ENCODE measurements around the gene EXOC6B. TPM values are rescaled to one million over a fixed set of nuclear protein-coding genes. Genes with fewer than 3 reads are reported as not detected.
A peak's percentile ranks its signal among the peaks of the same experiment; 100 is the strongest.

Gene EXOC6B
- total and polyA plus RNA-seq, 9 of the 15 experiments (the other 6 are each of a cell fraction or from before 2014, with no cell fraction given) = 0.28 to 4.2 (median 2.0) TPM

DNA sequence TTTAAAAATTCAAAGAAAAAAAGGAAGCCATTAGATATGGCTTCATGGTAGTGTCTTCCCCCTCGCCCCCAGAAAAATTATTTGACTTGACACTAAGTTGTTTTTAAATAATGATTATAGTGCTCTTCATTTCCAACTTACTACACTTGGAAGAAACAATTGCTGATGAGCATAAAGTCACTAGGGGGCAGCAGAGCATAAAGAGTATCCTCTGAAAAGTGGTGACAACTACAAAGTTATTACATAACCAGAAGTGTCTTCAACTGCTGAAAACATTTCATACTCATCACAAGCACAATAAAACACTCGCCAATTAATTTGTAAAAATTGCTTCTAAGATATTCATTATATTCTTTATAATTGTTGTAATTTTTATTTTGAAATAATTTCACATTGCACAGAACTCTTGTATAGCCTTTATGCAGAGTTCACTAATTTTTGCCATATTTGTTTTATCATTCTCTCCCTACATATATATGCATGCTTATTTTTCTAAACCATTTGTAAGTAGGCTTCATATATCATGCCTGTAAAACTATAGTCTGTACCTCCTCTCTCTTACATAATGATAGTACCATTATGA, 54.9 kb downstream of the EXOC6B start (continued):
- TF ChIP-seq, protein P1, sequence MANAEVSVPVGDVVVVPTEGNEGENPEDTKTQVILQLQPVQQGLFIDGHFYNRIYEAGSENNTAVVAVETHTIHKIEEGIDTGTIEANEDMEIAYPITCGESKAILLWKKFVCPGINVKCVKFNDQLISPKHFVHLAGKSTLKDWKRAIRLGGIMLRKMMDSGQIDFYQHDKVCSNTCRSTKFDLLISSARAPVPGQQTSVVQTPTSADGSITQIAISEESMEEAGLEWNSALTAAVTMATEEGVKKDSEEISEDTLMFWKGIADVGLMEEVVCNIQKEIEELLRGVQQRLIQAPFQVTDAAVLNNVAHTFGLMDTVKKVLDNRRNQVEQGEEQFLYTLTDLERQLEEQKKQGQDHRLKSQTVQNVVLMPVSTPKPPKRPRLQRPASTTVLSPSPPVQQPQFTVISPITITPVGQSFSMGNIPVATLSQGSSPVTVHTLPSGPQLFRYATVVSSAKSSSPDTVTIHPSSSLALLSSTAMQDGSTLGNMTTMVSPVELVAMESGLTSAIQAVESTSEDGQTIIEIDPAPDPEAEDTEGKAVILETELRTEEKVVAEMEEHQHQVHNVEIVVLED (CRISPR knock-in tag; IDR thresholded peaks at IDR 0.05) = no peak
- no peak for TF ChIP-seq ETV6 (IDR thresholded peaks at IDR 0.05; ENCODE audit: borderline replicate concordance in 1 of 2, low read depth in 2 of 2, low read length in 1 of 2)
- TF ChIP-seq ETV6 (CRISPR knock-in tag; IDR thresholded peaks at IDR 0.05; ENCODE audit: borderline replicate concordance) = no peak
- peak; percentile 66 for TF ChIP-seq CEBPB (tag; IDR thresholded peaks at IDR 0.05)
- no peak for TF ChIP-seq ZNF274 (IDR thresholded peaks at IDR 0.05; ENCODE audit: borderline replicate concordance, low read depth, low read length)
- TF ChIP-seq, protein P2, sequence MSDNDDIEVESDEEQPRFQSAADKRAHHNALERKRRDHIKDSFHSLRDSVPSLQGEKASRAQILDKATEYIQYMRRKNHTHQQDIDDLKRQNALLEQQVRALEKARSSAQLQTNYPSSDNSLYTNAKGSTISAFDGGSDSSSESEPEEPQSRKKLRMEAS (CRISPR knock-in tag; IDR thresholded peaks at IDR 0.05) = no peak
- no peak for TF ChIP-seq THRAP3 (IDR thresholded peaks at IDR 0.05; ENCODE audit: borderline replicate concordance)
- TF ChIP-seq CHD1 (IDR thresholded peaks at IDR 0.05; ENCODE audit: low read length) = no peak
- TF ChIP-seq MEIS2 (IDR thresholded peaks at IDR 0.05; ENCODE audit: partially characterized antibody) = peak; percentile 7
- TF ChIP-seq SMC3 (conservative IDR thresholded peaks at IDR 0.05; ENCODE audit: insufficient read depth, low read depth, low read length) = peak; percentile 52; the same call in 1 of the 2 replicates
- TF ChIP-seq, protein P3, sequence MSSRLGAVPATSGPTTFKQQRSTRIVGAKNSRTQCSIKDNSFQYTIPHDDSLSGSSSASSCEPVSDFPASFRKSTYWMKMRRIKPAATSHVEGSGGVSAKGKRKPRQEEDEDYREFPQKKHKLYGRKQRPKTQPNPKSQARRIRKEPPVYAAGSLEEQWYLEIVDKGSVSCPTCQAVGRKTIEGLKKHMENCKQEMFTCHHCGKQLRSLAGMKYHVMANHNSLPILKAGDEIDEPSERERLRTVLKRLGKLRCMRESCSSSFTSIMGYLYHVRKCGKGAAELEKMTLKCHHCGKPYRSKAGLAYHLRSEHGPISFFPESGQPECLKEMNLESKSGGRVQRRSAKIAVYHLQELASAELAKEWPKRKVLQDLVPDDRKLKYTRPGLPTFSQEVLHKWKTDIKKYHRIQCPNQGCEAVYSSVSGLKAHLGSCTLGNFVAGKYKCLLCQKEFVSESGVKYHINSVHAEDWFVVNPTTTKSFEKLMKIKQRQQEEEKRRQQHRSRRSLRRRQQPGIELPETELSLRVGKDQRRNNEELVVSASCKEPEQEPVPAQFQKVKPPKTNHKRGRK (tag; IDR thresholded peaks at IDR 0.05) = no peak
- peak; percentile 91 for TF ChIP-seq SMAD1 (IDR thresholded peaks at IDR 0.05; ENCODE audit: low read depth, low read length, partially characterized antibody)
- TF ChIP-seq, protein P4, sequence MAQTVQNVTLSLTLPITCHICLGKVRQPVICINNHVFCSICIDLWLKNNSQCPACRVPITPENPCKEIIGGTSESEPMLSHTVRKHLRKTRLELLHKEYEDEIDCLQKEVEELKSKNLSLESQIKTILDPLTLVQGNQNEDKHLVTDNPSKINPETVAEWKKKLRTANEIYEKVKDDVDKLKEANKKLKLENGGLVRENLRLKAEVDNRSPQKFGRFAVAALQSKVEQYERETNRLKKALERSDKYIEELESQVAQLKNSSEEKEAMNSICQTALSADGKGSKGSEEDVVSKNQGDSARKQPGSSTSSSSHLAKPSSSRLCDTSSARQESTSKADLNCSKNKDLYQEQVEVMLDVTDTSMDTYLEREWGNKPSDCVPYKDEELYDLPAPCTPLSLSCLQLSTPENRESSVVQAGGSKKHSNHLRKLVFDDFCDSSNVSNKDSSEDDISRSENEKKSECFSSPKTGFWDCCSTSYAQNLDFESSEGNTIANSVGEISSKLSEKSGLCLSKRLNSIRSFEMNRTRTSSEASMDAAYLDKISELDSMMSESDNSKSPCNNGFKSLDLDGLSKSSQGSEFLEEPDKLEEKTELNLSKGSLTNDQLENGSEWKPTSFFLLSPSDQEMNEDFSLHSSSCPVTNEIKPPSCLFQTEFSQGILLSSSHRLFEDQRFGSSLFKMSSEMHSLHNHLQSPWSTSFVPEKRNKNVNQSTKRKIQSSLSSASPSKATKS (CRISPR knock-in tag; IDR thresholded peaks at IDR 0.05) = no peak
- TF ChIP-seq, protein P5, sequence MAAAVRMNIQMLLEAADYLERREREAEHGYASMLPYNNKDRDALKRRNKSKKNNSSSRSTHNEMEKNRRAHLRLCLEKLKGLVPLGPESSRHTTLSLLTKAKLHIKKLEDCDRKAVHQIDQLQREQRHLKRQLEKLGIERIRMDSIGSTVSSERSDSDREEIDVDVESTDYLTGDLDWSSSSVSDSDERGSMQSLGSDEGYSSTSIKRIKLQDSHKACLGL (CRISPR knock-in tag; IDR thresholded peaks at IDR 0.05; ENCODE audit: borderline replicate concordance, poor library complexity, severe bottlenecking) = no peak
- TF ChIP-seq RAD21 (CRISPR knock-in tag; conservative IDR thresholded peaks at IDR 0.05 in 1 of 2, IDR thresholded peaks at IDR 0.05 in 1 of 2) = peak; percentile 96
- no peak for TF ChIP-seq DNMT1 (IDR thresholded peaks at IDR 0.05)
- peak; percentile 35; the same call in 1 of the 2 replicates for TF ChIP-seq CREM (IDR thresholded peaks at IDR 0.05; ENCODE audit: low read depth)
- TF ChIP-seq SREBF2 (CRISPR knock-in tag; IDR thresholded peaks at IDR 0.05) = no peak
- TF ChIP-seq HCFC1 (IDR thresholded peaks at IDR 0.05; ENCODE audit: low read depth, low read length) = no peak
- no peak for TF ChIP-seq HMG20A (CRISPR knock-in tag; conservative IDR thresholded peaks at IDR 0.05)
- no peak for TF ChIP-seq NEUROD1 (IDR thresholded peaks at IDR 0.05; ENCODE audit: borderline replicate concordance, low read depth, low read length, partially characterized antibody)
- no peak for TF ChIP-seq FOXA1 (IDR thresholded peaks at IDR 0.05; ENCODE audit: borderline replicate concordance)
- TF ChIP-seq ZNF23 (CRISPR knock-in tag; IDR thresholded peaks at IDR 0.05) = no peak

All from K562 (cell line).